H9 (cell line): ENCODE data around the gene ART4. TPM values are rescaled to one million over a fixed set of nuclear protein-coding genes. Genes with fewer than 3 reads are reported as not detected.

Experiments
- DNase-seq: peaks from one replicate; pipeline ENCODE4 v3.0.0-alpha.2; 2017
- H2AFZ ChIP-seq: one replicate; pipeline ENCODE4 v1.6.1; 2013; ENCODE audit warnings: mild to moderate bottlenecking, low read length, control low read depth, moderate library complexity
- H2AK5ac ChIP-seq: 2 replicates; pipeline ENCODE4 v1.6.1; 2013; ENCODE audit warnings: low read length, control low read depth, mixed read lengths; ENCODE audit not compliant: insufficient read length
- H2BK120ac ChIP-seq: one replicate; pipeline ENCODE4 v1.6.1; 2013; ENCODE audit warnings: low read depth, mild to moderate bottlenecking, low read length, control low read depth, inconsistent platforms; ENCODE audit not compliant: poor library complexity, severe bottlenecking
- H2BK12ac ChIP-seq: 2 replicates; pipeline ENCODE4 v1.6.1; 2013; ENCODE audit warnings: low read length, control low read depth, mixed read lengths, low read depth; ENCODE audit not compliant: insufficient read length
- H2BK15ac ChIP-seq: 2 replicates; pipeline ENCODE4 v1.6.1; 2013; ENCODE audit warnings: low read depth, low read length, control low read depth
- H2BK20ac ChIP-seq: one replicate; pipeline ENCODE4 v1.6.1; 2013; ENCODE audit warnings: low read depth, mild to moderate bottlenecking, low read length, control low read depth, inconsistent platforms; ENCODE audit not compliant: poor library complexity, severe bottlenecking
- H2BK5ac ChIP-seq: 2 replicates; pipeline ENCODE4 v1.6.1; 2013; ENCODE audit warnings: low read length, control low read depth, mixed read lengths; ENCODE audit not compliant: insufficient read length
- H3K14ac ChIP-seq: 2 replicates; pipeline ENCODE4 v1.6.1; 2013; ENCODE audit warnings: low read length, control low read depth; ENCODE audit not compliant: insufficient read depth
- H3K18ac ChIP-seq: 2 replicates; pipeline ENCODE4 v1.6.1; 2013; ENCODE audit warnings: low read depth, mild to moderate bottlenecking, mixed read lengths, low read length, control low read depth; ENCODE audit not compliant: insufficient read length
- H3K23ac ChIP-seq: 2 replicates; pipeline ENCODE4 v1.6.1; 2013; ENCODE audit warnings: low read length, control low read depth, mixed read lengths, low read depth; ENCODE audit not compliant: insufficient read length
- H3K23me2 ChIP-seq: 2 replicates; pipeline ENCODE4 v1.6.1; 2013; ENCODE audit warnings: low read depth, mild to moderate bottlenecking, mixed read lengths, low read length, control low read depth; ENCODE audit not compliant: insufficient read length, poor library complexity, severe bottlenecking
- H3K27ac ChIP-seq: 2 replicates; pipeline ENCODE4 v1.5.1; 2013; ENCODE audit warnings: low read length, control low read depth, mixed read lengths, low read depth; ENCODE audit not compliant: insufficient read length
- H3K27me3 ChIP-seq: 2 replicates; pipeline ENCODE4 v1.6.1; 2013; ENCODE audit warnings: low read length, control low read depth, inconsistent platforms; ENCODE audit not compliant: insufficient read depth
- H3K4ac ChIP-seq: 2 replicates; pipeline ENCODE4 v1.6.1; 2013; ENCODE audit warnings: low read depth, mild to moderate bottlenecking, control low read depth, inconsistent platforms, low read length, moderate library complexity
- H3K4me1 ChIP-seq: 2 replicates; pipeline ENCODE4 v1.6.1; 2013; ENCODE audit warnings: low read length, control low read depth, inconsistent platforms; ENCODE audit not compliant: insufficient read depth
- H3K4me2 ChIP-seq: 2 replicates; pipeline ENCODE4 v1.6.1; 2013; ENCODE audit warnings: low read length, control low read depth, mixed read lengths; ENCODE audit not compliant: insufficient read length, insufficient read depth
- H3K56ac ChIP-seq: 2 replicates; pipeline ENCODE4 v1.6.1; 2013; ENCODE audit warnings: low read depth, mild to moderate bottlenecking, mixed read lengths, low read length, control low read depth; ENCODE audit not compliant: insufficient read length
- H3K79me1 ChIP-seq: 2 replicates; pipeline ENCODE4 v1.6.1; 2013; ENCODE audit warnings: low read depth, mild to moderate bottlenecking, moderate library complexity, low read length, control low read depth, inconsistent platforms; ENCODE audit not compliant: insufficient read depth, poor library complexity, severe bottlenecking
- H3K79me2 ChIP-seq: 2 replicates; pipeline ENCODE4 v1.6.1; 2013; ENCODE audit warnings: low read length, control low read depth, inconsistent platforms; ENCODE audit not compliant: insufficient read depth
- H3K9ac ChIP-seq: 2 replicates; pipeline ENCODE4 v1.6.1; 2013; ENCODE audit warnings: low read length, control low read depth, mixed read lengths; ENCODE audit not compliant: insufficient read length; ENCODE audit errors: extremely low read depth
- H3K9me3 ChIP-seq: one replicate; pipeline ENCODE4 v1.6.1; 2013; ENCODE audit warnings: low read depth, low read length, inconsistent platforms; ENCODE audit not compliant: control insufficient read depth
- H3T11ph ChIP-seq: one replicate; pipeline ENCODE4 v1.6.1; 2013; ENCODE audit warnings: mild to moderate bottlenecking, low read length, control low read depth, inconsistent platforms
- H4K20me1 ChIP-seq: one replicate; pipeline ENCODE4 v1.6.1; 2013; ENCODE audit not compliant: control insufficient read depth, insufficient read length, insufficient read depth
- H4K5ac ChIP-seq: 2 replicates; pipeline ENCODE4 v1.6.1; 2013; ENCODE audit warnings: low read depth, mild to moderate bottlenecking, mixed read lengths, low read length, control low read depth; ENCODE audit not compliant: insufficient read length
- H4K8ac ChIP-seq: replicated peaks from 2 replicates; pipeline ENCODE4 v1.6.1; 2013; ENCODE audit warnings: low read length, control low read depth, mixed read lengths, low read depth; ENCODE audit not compliant: insufficient read length
- H4K91ac ChIP-seq: 2 replicates; pipeline ENCODE4 v1.6.1; 2013; ENCODE audit warnings: low read depth, mild to moderate bottlenecking, moderate library complexity, mixed read lengths, low read length, control low read depth; ENCODE audit not compliant: insufficient read length
- H3K27ac Mint-ChIP-seq, 3 experiments: 2 replicates in 2 of 3; 3 replicates in 1 of 3; pipeline ENCODE4 v1.8.0; 2020 to 2021; ENCODE audit warnings: mixed read lengths in 3 of 3, mild to moderate bottlenecking in 1 of 3, moderate library complexity in 1 of 3
- H3K27me3 Mint-ChIP-seq: 2 replicates; pipeline ENCODE4 v1.8.0; 2021; ENCODE audit warnings: low read depth, mild to moderate bottlenecking, moderate library complexity, mixed read lengths
- H3K36me3 Mint-ChIP-seq, 3 experiments: 2 replicates in 2 of 3; 3 replicates in 1 of 3; pipeline ENCODE4 v1.8.0; 2020 to 2021; ENCODE audit warnings: low read depth in 3 of 3, mixed read lengths in 3 of 3; ENCODE audit not compliant: insufficient read depth in 1 of 3
- H3K4me1 Mint-ChIP-seq, 2 experiments: 2 replicates each; pipeline ENCODE4 v1.8.0; 2020; ENCODE audit warnings: mixed read lengths in 2 of 2
- H3K4me3 Mint-ChIP-seq, 2 experiments: 2 replicates in 1 of 2; 3 replicates in 1 of 2; pipeline ENCODE4 v1.8.0; 2020 to 2021; ENCODE audit warnings: mild to moderate bottlenecking in 2 of 2, mixed read lengths in 2 of 2, moderate library complexity in 1 of 2
- H3K9me3 Mint-ChIP-seq, 2 experiments: 2 replicates in 1 of 2; 3 replicates in 1 of 2; pipeline ENCODE4 v1.8.0; 2020; ENCODE audit warnings: mild to moderate bottlenecking in 2 of 2, mixed read lengths in 2 of 2, moderate library complexity in 1 of 2
- WGBS: extraction: QIAGEN DNeasy Blood & Tissue Kit; methylation state at CpG from one replicate; pipeline ENCODE4 v1.1.7; 2013; ENCODE audit warnings: missing lambda C conversion rate, low lambda C conversion rate, mixed read lengths; ENCODE audit not compliant: insufficient read length; ENCODE audit errors: extremely low coverage; 5-methylcytosine and 5-hydroxymethylcytosine counted together
- total RNA-seq: library from RNA; stranded (reverse); gene quantifications from 2 replicates; pipeline ENCODE4 v1.2.1, GENCODE V29; 2021
- TF ChIP-seq, protein P1 (sequence below): fragments of 200-600 bp; sonication (generic); conservative IDR thresholded peaks from 3 replicates; pipeline ENCODE4 v1.8.0; 2021; ENCODE audit warnings: antibody characterized with exemption, mild to moderate bottlenecking

Gene ART4
- total RNA-seq, 1 experiment from 2014 or later, result not detected

DNA sequence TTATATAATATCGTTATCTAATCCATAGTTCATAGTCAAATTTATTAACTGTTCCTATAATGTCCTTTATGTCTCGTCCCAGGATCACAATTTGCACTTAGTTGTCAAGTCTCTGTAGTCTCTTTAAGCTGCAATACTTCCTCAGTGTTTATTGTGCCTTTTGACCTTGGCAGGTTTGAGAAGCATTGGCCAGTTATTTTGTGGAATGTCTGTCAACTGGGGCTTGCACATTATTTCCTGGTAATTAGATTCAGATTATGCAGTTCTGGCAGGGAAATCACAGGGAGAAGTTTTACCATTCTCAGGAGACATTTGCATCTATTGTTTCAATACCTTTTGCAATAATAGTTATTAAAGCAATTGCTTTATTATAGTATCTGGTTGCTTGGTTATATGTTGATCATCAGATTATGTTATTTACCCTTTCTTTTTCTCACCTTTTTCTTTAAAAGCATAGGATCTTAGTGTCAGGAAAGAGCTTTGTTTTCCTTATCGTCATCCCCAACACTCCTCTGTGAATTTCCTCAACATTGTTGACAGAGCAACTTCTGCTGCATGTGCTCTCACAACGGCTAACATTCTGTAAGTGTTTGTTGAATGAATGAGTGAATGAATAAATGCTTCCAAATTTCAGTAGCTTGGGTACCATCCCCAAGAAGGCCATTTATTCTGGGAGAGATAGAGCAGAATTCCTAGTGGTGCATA lies 3.7 kb upstream of the ART4 start:
- no peak overlapping the region for H3K27ac ChIP-seq
- H3K56ac ChIP-seq, result no peak overlapping the region
- no peaks in the 10 kb centered on the region for H4K20me1 ChIP-seq
- H2BK120ac ChIP-seq, result no peak overlapping the region
- no peak overlapping the region for H3K14ac ChIP-seq
- no peaks in the 10 kb centered on the region for H3K9me3 ChIP-seq
- no peaks in the 10 kb centered on the region for H3K36me3 Mint-ChIP-seq
- no peak overlapping the region for H3T11ph ChIP-seq
- no peak overlapping the region for H3K4me2 ChIP-seq
- no peak overlapping the region for H4K5ac ChIP-seq
- H4K91ac ChIP-seq, result no peak overlapping the region
- no peak overlapping the region for H3K4ac ChIP-seq
- H3K4me1 Mint-ChIP-seq, result peaks cover 3 to 4% of the 10 kb centered on the region in 2 experiments; a peak in 2 of 4 replicates
- H3K23ac ChIP-seq, result no peak overlapping the region
- no peak overlapping the region for H3K4me3 Mint-ChIP-seq
- H4K8ac ChIP-seq, result no peak overlapping the region
- 100% methylated on average over 1 of the region's 4 CpGs for WGBS
- no peak overlapping the region for H2BK5ac ChIP-seq
- no peaks in the 10 kb centered on the region for H3K79me2 ChIP-seq
- no peaks in the 10 kb centered on the region for H3K27me3 Mint-ChIP-seq
- no peak overlapping the region for H2BK20ac ChIP-seq
- no peak overlapping the region for H3K9ac ChIP-seq
- H3K4me1 ChIP-seq, result no peaks in the 10 kb centered on the region
- DNase-seq, result no peak
- H3K27ac Mint-ChIP-seq, result no peak overlapping the region
- H3K9me3 Mint-ChIP-seq, result no peaks in the 10 kb centered on the region
- H2AFZ ChIP-seq, result no peak overlapping the region
- H2AK5ac ChIP-seq, result no peak overlapping the region
- H3K18ac ChIP-seq, result no peak overlapping the region
- TF ChIP-seq, protein P1, sequence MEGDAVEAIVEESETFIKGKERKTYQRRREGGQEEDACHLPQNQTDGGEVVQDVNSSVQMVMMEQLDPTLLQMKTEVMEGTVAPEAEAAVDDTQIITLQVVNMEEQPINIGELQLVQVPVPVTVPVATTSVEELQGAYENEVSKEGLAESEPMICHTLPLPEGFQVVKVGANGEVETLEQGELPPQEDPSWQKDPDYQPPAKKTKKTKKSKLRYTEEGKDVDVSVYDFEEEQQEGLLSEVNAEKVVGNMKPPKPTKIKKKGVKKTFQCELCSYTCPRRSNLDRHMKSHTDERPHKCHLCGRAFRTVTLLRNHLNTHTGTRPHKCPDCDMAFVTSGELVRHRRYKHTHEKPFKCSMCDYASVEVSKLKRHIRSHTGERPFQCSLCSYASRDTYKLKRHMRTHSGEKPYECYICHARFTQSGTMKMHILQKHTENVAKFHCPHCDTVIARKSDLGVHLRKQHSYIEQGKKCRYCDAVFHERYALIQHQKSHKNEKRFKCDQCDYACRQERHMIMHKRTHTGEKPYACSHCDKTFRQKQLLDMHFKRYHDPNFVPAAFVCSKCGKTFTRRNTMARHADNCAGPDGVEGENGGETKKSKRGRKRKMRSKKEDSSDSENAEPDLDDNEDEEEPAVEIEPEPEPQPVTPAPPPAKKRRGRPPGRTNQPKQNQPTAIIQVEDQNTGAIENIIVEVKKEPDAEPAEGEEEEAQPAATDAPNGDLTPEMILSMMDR, result no peak
- H2BK15ac ChIP-seq, result no peak overlapping the region
- no peaks in the 10 kb centered on the region for H3K23me2 ChIP-seq
- no peak overlapping the region for H2BK12ac ChIP-seq
- no peaks in the 10 kb centered on the region for H3K79me1 ChIP-seq
- H3K27me3 ChIP-seq, result no peaks in the 10 kb centered on the region; the same call in 1 of the 2 replicates
